Gastrocnemius medialis (tissue), 4 donors: ENCODE data around the gene RGMA.

Experiments used
- POLR2A ChIP-seq, 2 donors: fragments of 450-650 bp; IDR thresholded peaks; one replicate each; pipeline ENCODE4 v1.6.1; 2017; ENCODE audit warnings: antibody characterized with exemption in 2 of 2, mild to moderate bottlenecking in 2 of 2, moderate library complexity in 2 of 2
- TF ChIP-seq, protein P1 (sequence below), 5 experiments: fragments of 450-650 bp in 3 of 5; fragments of 200-600 bp in 2 of 5; sonication (generic) in 2 of 5; IDR thresholded peaks in 4 of 5; conservative IDR thresholded peaks in 1 of 5; 1 replicate in 4 of 5; 2 replicates in 1 of 5; pipeline ENCODE4 v1.5.1; 2016 to 2019; ENCODE audit warnings: antibody characterized with exemption in 5 of 5, mild to moderate bottlenecking in 3 of 5, moderate library complexity in 3 of 5

DNA sequence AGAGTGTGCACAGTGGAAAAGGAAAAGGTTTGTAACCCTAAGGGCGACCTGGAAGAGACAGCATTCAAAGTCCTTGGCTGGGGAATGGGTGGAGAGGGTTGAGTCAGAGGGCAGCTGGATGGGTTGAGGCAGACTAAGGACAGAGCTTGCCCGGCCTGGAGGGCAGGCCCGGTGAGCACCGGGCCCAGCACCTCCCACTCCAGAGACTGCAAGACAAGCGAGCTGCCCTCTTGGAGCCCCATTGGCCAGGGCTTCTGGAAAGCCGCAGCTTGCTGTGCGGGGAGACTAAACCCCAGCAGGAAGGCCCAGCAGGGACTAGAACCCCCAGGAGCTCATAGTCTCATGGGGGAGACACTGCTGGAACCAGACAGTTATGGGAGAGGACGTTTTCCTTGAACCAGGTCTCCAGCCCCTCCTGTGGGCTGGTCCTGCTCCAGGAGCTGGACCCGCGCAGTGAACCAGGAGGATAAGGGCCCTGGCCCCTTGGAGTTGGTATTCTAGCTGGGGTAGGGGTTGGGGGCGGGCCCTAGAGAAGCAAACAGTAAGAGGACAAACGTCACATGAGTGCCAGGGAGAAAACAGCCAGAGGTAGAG lies 59.1 kb downstream of the RGMA start:
- no peak for TF ChIP-seq POLR2A (IDR thresholded peaks at IDR 0.05)
- TF ChIP-seq, protein P1, sequence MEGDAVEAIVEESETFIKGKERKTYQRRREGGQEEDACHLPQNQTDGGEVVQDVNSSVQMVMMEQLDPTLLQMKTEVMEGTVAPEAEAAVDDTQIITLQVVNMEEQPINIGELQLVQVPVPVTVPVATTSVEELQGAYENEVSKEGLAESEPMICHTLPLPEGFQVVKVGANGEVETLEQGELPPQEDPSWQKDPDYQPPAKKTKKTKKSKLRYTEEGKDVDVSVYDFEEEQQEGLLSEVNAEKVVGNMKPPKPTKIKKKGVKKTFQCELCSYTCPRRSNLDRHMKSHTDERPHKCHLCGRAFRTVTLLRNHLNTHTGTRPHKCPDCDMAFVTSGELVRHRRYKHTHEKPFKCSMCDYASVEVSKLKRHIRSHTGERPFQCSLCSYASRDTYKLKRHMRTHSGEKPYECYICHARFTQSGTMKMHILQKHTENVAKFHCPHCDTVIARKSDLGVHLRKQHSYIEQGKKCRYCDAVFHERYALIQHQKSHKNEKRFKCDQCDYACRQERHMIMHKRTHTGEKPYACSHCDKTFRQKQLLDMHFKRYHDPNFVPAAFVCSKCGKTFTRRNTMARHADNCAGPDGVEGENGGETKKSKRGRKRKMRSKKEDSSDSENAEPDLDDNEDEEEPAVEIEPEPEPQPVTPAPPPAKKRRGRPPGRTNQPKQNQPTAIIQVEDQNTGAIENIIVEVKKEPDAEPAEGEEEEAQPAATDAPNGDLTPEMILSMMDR (IDR thresholded peaks at IDR 0.05 in 4 of 5, conservative IDR thresholded peaks at IDR 0.05 in 1 of 5) = no peak
